NCI-H2196 (cell line): ENCODE data around the gene LRIF1.
"Not testable (repeated sequence)": the region's sequence is repeated elsewhere in the genome, so short reads cannot be mapped to it uniquely, and the experiment has no call there.

ENCODE experiments used
- DNase-seq: peaks from one replicate; lab custom pipeline; 2025; ENCODE audit not compliant: unreplicated experiment; lab: John Stamatoyannopoulos, UW

The LRIF1 gene

DNA sequence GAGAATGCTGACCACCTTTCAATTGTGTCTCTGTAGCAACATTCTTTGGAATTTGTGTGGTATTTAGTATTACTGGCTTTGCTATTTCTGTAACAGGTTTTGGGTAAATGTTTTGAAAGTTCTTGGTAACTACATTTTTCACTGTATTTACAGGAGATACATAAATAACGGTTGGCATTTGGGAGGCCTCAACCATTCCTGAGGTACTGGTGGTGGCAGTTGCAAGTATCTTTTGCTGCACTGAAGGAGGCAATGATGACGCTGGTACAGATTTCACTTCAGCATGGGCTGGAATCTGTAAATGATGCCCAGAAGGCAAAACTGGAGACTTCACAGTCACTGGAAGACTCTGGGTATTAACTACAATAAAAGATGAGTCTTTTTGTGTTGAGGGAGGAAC lies 11.7 kb downstream of the LRIF1 start:
- DNase-seq: no peak

DNA sequence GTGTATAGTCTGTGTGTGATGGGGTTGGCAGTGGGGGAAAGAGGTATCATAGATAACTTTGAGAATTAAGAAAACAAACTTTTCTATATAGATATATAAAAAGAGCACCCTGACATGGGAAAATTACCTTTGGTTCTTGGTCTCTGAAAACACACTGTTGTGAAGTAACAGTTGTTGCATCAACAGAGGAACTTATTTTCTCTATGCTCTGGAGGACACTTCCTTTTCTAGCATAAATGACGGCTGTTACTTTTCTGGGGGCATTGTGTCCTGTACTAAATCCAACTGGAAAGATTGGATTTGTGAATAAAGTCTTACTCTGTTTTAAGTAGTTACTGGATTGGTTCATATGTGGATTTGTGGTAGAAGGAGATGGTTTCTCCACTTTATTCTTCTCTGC lies 12.6 kb downstream of the LRIF1 start:
- DNase-seq: no peak

DNA sequence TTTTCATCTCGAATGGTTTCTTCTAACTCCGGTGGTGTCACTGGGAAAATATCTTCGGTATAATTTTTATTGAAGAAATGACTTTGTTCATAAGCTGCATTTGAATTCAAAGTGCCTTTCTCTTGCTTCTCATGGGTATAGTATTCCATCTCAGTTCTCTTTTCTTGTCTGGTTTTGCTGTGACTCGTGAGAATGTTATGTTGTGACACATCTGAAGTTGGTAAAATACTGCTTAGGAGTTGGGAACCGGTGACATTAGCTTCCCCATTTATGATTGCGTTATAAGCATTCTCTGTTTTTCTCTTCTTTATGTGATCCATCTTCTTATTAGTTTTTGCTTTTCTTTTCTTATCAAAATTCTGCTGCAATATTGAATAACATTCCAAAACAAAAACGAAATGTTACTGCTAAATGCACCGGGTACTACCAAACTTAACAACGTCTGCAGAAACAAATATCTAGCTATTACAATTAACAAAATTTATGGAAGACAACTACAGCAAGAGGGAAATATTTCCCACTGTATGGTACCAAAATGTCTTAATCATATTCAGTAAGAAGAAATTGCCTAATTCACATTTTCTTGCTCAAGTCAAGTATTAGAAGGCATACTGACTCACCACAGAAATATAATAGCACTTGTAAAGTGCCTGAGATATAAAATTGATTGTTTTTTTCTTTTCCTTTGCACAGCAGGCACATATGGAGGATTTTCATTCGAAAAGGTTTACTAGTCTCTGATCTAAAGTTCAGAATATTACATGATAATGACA lies 15.5 kb downstream of the LRIF1 start:
- DNase-seq: no peak

DNA sequence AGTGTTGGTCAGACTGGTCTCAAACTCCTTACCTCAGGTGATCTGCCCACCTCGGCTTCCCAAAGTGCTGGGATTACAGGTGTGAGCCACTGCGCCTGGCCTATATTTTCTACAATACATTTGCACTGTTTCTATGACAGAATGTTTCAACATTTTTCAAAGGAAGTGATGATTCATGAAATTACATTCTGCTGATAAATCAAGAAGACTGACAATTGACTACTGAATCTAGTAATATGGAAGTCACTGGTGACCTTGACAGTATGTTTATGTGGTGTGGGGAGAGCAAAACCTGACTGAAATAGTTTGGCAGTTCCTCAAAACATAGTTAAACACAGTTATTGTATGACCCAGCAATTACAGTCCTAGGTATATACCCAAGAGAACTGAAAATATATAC lies 18.1 kb downstream of the LRIF1 start:
- no peak for DNase-seq

DNA sequence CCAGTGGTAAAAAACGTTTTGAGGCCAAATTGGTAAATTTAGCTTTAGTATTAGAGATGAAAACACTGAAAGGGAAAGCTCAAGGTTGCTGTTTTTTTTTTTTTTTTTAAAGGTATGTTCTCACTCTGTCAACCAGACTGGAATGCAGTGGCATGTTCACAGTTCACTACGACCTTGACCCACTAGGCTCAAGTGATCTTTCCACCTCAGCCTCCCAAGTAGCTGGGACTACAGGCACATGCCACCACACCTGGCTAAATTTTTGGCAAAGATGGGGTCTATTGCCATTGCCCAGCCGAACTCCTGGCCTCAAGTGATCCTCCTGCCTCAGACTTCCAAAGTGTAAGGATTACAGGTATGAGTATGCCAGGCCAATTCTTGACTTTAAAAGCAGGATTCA lies 18.9 kb downstream of the LRIF1 start:
- DNase-seq: no peak

DNA sequence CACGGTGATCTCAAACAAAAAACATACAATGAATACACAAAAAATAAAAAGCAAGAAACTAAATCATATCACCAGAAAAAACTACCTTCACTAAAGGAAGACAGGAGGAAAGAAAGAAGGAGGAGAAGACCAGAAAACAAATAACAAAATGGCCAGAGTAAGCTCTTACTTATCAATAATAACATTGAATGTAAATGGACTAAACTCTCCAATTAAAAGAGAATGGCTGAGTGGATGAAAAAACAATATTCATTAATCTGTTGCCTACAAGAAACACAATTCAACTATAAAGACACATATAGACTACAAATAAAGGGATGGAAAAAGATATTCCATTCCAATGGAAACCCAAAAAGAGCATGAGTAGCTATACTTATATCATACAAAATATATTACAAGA lies 27.2 kb downstream of the LRIF1 start:
- DNase-seq: no peak

DNA sequence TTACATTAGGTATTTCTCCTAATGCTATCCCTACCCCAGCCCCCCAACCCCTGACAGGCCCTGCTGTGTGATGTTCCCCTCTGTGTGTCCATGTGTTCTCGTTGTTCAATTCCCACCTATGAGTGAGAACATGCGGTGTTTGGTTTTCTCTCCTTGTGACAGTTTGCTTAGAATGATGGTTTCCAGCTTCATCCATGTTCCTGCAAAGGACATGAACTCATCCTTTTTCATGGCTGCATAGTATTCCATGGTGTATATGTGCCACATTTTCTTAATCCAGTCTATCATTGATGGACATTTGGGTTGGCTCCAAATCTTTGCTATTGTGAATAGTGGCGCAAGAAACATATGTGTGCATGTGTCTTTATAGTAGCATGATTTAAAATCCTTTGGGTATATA lies 32.6 kb downstream of the LRIF1 start:
- DNase-seq: not testable (repeated sequence)

DNA sequence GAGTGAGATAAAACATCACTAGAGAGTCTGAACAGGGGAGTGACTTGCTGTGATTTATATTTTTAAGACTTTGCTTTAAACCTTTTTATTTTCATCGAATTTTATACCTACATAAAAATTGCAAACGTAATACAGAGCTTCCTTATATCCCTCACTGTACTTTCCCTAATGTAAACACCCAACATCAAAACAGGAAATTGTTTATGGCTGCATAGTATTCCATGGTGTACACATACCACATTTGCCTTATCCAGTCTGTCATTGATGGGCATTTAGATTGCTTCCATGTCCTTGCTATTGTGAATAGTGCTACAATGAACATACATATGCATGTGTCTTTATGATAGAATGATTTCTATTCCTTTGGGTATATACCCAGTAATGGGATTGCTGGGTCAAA lies 34.8 kb downstream of the LRIF1 start:
- no peak for DNase-seq

DNA sequence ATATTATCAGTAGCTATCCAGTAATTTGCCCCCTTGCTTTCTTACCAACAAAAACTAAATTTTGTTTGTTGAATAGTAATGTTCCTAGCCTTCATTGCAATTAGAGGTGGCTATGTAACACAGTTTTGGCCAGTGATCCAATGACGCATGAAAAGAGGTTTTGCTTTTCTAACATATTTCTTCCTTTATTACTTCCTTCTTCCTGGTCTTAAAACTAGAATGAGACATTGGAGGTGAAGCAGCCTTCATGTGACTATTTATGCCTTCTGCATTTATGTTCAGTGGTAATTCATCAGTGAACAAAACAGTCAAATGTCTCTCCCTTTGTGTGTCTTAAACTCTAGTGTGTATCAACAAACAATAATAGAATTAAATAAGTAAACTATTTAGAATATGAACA lies 35.5 kb downstream of the LRIF1 start:
- DNase-seq: no peak

DNA sequence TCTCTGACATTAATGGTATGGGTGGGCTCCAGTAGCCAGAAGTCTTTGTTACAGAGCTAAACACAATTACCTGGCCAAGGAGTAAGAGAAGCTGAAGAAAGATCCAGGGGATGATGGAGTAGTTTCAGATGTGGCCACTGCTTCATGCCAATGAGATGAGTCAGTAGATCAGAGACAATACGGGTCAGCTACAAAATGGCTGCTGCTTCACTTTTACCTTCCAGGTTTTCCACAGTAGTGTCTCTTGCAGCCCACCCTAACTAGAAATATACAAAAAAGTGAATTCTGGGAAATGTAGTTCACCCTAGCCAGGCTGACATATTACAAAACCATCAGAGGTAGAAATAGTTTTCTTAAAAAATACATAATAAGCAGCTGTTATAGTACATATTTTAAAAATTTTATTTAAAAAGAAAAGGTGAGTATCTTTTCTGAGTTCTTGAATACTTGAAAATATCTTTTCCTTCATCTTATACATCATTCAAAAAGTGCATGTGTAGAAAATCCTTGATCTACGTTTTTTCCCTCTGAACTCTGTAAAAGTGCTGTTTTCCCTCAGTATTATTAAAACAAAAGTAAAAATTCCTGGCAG lies 36.1 kb downstream of the LRIF1 start:
- DNase-seq: no peak

DNA sequence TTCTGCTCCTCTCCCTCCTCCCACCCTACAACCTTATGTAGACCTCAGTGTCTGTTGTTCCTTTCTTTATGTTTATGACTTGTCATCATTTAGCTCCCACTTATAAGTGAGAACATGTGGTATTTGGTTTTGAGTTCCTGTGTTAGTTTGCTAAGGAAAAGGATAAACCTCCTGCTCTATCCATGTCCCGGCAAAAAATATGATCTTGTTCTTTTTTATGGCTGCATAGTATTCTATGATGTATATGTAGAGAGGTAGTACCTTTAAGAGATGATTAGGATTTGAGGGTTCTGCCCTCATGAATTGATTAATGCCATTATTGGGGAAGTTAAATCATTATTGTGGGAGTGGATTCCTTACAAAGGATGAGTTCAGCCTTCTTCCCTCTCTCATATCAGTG lies 41.8 kb downstream of the LRIF1 start:
- no peak for DNase-seq

DNA sequence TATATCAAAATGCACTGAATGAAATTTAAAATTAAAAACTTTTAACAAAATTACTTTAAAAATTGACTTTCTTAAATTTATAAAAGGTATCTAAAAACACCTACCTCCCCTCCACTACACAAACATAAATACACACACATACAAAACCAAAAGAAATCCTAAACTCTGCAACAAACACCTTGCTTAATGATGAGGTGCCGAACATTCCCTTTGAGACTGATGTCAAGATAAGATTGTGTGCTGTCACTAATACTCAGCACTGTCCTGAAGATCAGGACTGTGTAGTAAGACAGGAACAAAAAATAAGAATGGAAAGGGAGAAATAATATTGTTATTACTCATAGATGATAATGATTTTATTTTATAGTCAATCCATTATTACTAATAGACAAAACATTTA lies 45.7 kb downstream of the LRIF1 start:
- no peak for DNase-seq

DNA sequence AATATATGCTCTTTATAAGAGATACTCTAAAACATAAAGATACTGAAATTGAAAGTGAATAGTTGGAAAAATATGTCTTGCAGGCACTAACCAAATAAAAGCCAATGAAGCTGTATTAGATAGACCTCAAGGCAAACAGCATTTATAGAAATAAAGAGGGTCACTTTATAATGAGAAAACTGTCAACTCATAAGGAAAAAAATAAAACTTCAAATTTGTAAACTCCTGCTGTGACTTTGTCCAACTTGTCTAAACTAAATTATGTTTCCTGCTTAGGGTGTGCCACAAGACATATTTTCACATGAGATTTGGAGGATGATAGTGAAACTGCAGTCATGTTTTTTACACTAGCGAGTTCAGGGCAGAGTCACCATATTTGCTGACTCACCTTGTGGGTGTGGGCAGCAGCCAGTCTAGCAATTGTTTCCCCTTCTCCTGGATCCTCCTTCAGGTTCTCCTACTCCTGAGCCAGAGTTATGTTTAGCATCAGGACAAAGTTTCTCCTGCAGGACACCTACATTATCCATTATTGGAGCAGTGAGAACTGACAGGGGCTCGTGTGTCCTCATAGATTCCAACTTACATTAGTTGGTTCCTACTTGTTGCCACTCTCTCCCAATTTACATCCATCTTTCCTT lies 46.9 kb downstream of the LRIF1 start:
- no peak for DNase-seq

DNA sequence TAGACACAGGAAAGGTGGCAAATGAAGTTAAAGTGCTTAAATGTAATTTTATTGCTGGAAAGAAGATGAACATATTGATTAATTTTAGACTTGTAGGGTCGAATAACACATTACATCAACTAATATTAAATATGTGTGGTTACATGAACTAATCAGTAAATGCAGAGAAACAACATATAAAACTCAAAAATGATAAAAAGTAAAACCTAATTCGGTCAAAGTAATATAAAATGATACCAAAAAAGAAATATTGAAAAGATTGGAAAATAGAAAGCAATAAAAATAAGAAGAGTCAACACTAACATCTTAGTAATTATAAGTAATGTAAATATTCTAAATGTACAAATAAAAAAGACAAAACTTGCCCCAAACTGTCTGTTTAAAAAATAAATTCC lies 47.5 kb downstream of the LRIF1 start:
- no peak for DNase-seq

DNA sequence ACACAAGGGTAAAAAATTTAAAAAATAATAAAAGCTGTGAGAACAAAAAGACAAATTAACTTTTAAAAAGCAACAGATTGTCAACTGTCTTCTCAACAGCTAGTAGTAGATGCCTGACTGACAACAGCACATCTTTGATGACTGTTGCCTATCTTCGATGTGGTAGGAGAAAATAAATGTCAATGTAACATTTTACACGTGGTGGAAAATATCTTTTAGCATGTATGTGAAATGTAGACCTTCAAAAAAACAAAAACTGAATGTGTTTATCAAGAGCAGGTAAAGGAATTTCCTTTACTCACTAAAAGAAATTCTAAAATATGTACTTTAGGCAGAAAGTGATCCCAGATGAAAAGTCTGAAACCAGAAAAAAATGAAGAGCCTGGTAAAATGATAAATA lies 47.9 kb downstream of the LRIF1 start:
- DNase-seq: no peak

DNA sequence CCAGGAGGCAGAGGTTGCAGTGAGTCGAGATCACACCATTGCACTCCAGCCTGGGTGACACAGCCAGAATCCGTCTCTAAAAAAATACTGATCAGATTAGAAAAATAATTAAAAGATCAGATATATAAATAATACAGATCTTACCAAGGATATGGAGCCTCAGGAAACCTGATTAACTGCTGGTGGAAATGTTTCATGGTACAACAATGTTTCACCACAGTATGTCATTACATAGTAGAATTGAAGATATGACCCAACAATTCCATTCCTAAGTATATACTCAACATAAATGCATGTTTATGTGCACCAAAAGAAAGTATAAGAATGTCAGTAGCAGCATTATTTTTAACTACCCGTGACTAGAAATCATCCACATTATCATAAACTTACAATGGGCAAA lies 49.0 kb downstream of the LRIF1 start:
- DNase-seq: no peak

DNA sequence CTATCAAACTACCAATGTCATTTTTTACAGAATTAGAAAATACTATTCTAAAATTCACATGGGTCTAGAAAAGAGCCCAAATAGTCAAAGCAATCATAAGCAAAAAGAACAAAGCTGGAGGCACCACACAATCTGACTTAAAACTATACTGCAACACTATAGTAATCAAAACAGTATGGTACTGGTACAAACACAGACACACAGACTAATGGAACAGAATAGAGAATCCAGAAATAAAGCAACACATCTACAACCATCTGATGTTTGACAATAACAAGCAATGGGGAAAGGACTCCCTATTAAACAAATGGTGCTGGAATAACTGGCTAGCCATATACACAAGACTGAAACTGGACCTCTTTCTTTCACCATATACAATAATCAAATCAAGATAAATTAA lies 50.9 kb downstream of the LRIF1 start:
- DNase-seq: no peak

DNA sequence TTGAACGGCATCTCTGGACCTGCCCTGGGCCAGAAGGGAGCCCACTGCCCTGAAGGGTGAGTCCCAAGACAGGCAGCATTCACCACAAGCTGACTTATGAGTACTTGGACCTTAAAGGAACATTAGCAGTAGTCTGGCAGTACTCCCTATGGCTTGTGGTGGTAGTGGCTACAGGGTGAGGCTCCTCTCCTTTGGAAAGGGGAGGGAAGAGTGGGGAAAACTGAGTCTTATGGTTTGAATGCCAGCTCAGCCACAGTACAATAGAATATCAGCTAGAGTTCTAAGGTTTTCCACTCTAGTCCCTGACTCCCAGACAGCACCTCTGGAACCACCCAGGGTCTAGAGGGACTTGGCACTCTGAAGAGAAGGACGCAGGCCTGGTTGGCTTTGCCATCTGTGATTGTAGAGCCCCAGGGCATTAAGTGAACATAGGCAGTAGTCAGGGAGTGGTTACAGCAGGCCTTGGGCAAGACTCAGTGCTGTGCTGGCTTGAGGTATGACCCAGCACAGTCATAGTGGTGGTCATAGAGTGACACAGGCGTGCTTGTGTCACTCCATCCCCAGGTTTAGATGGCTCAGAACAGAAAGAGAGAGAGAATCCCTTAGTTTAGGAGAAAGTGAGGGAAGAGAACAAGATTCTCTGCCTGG lies 59.7 kb downstream of the LRIF1 start:
- DNase-seq: no peak

DNA sequence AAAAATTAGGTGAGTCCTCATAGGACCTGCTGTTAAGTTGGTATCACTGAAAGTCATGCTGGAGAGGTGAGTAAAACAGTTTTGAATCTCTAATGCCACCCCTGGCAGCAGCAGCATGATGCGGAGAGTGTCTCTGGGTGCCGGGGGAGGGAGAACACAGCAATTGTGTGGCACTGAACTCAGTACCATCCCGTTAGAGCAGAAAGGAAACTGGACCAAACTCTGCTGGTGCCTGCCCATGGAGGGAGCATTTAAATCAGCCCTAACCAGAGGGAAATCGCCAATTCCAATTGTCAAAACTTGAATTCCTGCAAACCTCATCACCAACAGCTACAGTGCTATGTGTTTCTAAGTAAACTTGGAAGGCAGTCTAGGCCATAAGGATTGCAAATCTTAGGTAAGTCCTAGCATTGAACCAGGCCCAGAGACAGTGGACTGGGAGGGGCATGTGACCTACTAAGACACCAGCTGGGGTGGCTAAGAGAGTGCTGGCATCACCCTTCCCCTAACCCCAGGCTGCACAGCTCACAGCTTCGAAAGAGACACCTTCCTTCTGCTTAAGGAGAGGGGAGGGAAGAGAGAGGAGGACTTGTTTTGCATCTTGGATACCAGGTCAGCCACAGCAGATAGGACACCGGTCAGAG lies 60.8 kb downstream of the LRIF1 start:
- DNase-seq: no peak

DNA sequence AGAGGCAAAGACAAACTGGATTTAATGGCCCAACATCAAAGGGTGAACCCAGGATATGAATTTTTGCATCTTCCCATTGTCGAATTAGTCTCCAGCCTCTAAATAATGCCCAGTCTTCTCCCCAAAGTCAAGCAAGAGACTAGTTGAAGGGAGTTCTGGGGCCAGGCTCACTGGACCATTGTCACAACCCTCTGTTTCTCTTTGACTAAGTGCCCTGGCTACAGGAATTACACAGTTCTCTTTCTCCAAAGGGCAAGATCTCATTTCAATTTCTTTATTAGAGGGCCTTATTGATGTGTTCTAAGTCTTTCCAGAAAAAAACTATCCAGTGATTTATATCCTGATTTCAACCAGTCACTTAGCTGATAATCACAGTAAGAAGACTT lies 64.3 kb downstream of the LRIF1 start:
- DNase-seq: no peak

DNA sequence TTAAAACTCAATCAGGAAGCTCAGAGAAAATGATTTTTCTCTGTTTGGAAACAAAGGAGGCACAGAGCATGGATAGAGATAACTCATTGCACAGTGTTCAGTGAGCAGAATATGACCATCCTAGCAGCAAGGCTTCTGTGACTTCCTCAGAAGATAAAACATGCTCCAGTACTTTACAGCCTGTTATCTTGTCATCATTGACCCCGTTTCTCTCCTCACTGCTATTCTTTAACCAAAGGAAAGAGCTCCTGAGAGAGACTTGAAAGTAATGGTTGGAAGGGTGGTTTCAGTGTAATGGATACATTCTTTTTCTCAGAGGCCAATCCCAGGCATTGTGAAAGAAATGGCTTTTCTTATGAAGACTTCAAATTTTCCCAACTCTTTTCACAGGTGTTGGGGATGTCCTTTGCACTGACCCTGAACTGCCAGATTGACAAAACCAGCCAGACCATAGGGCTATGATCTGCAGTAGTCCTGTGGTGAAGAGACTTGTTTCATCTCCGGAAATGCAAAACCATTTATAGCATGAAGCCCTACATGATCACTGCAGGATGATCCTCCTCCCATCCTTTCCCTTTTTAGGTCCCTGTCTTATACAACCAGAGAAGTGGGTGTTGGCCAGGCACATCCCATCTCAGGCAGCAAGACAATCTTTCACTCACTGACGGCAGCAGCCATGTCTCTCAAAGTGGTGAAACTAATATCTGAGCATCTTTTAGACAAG lies 64.8 kb downstream of the LRIF1 start:
- DNase-seq: no peak
